Astrocyte of the spinal cord (primary cell): ENCODE results near the gene SCRN3.
A peak's percentile ranks its signal among the peaks of the same experiment; 100 is the strongest.
"Not testable (repeated sequence)": the region's sequence is repeated elsewhere in the genome, so short reads cannot be mapped to it uniquely, and the experiment has no call there.

Experiments used
- DNase-seq: peaks from one replicate; pipeline ENCODE4 v3.0.0; 2011; ENCODE audit warnings: low read depth, low spot score
- H3K4me3 ChIP-seq: 2 replicates; pipeline ENCODE4 v1.5.1; 2011; ENCODE audit warnings: low read depth, mild to moderate bottlenecking, low read length, moderate library complexity
- in situ Hi-C: cut with HindIII; loops from 2 replicates; pipeline ENCODE4 v1.10.0; 2017; ENCODE audit warnings: low sequenced_read_pairs
- TF ChIP-seq, protein P1 (sequence below): IDR thresholded peaks from 2 replicates; pipeline ENCODE4 v1.5.1; 2012; ENCODE audit warnings: low read depth, mild to moderate bottlenecking, low read length, inconsistent platforms

Gene SCRN3

DNA sequence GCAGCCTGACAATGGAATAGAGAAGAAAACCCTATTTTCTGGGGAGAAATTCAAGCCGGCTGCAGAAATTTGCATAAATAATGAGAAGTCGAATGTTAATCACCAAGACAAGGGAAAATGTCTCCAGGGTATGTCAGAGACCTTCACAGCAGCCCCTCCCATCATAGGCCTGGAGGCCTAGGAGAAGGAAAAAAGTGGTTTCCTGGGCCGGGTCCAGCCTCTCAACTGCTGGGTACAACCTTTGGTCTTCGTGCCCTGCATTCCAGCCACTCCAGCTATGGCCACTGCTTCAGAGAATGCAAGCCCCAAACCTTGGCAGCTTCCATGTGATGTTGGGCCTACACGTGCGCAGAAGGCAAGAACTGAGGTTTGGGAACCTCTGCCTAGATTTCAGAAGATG, 6.0 kb upstream of the SCRN3 start:
- TF ChIP-seq, protein P1, sequence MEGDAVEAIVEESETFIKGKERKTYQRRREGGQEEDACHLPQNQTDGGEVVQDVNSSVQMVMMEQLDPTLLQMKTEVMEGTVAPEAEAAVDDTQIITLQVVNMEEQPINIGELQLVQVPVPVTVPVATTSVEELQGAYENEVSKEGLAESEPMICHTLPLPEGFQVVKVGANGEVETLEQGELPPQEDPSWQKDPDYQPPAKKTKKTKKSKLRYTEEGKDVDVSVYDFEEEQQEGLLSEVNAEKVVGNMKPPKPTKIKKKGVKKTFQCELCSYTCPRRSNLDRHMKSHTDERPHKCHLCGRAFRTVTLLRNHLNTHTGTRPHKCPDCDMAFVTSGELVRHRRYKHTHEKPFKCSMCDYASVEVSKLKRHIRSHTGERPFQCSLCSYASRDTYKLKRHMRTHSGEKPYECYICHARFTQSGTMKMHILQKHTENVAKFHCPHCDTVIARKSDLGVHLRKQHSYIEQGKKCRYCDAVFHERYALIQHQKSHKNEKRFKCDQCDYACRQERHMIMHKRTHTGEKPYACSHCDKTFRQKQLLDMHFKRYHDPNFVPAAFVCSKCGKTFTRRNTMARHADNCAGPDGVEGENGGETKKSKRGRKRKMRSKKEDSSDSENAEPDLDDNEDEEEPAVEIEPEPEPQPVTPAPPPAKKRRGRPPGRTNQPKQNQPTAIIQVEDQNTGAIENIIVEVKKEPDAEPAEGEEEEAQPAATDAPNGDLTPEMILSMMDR: no peak
- no peak for DNase-seq
- in situ Hi-C loops: no loop called here
- no peak overlapping the region for H3K4me3 ChIP-seq

DNA sequence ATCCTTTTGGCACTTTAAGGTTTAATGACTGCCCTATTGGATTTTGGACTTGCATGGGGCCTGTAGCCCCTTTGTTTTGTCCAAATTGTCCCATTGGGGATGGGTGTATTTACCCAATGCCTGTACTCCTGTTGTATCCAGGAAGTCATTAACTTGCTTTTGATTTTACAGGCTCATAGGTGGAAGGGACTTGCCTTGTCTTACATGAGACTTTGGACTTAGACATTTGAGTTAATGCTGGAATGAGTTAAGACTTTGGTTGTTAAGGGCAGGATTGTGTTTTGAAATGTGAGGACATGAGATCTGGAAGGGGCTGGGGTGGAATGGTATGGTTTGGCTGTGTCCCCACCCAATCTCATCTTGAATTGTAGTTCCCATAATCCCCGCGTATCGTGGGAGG, 5.2 kb upstream of the SCRN3 start:
- DNase-seq, in situ Hi-C loops, H3K4me3 ChIP-seq: not testable (repeated sequence)

- DNase-seq: no peak
- H3K4me3 ChIP-seq: no peak overlapping the region
- TF ChIP-seq, protein P1: no peak
- in situ Hi-C loops: no loop called here
These were observed 2.8 kb upstream of the SCRN3 start for GRCh38 chr2:174392706-174393105.

DNA sequence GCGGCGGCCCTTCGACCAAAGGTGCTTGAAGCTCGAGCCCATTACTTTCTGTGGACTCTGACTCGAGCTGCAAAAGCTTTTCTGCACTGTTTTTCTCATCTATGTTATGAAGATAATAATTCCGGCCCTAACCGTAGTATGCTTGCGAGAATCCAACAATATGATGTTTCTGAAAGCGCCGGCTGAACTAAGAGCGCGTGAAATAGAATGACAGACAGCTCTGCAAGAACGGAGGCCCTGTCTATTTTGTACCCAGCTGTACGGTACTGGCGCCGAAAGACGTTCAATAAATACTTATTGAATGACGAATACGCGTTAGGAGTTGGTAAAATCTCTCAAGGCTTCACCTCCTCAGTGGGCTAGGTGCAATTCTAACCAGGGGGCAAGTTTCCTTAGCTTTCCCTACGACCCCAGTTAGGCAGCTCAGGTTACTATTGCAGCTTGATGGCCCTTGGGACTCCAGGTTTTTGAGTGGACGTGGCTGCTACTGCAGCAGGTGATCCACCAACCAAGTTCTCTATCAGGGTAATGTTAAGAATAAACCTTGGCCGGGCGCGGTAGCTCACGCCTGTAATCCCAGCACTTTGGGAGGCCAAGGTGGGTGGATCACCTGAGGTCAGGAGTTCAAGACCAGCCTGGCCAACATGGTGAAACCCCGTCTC, 570 bp downstream of the SCRN3 start:
- DNase-seq: no peak
- in situ Hi-C loops: no loop called here
- TF ChIP-seq, protein P1: no peak
- peak overlapping the region; percentile 92 for H3K4me3 ChIP-seq

GRCh38 chr2:174397773-174398172, 2.2 kb downstream of the SCRN3 start:
- in situ Hi-C loops: no loop called here
- H3K4me3 ChIP-seq: no peak overlapping the region
- DNase-seq: no peak
- TF ChIP-seq, protein P1: no peak

DNA sequence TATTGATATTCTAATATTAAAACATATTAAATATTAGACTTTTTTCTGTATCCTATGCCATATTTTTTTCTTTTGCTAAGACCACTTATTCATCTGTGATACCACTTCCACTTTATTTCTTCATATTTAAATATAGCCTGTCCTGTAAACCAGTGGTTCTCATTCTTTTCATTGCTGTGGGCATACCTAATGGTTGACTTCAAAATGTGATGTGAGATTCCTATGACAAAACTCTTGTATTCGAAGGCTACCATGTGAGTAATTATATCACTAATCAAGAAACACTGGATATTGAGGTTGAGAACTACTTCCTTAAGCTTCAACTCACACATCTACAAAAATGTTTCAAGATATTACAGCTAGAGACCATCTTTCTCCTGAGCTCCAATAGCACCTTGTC, 3.6 kb downstream of the SCRN3 start:
- DNase-seq: peak; percentile 2
- in situ Hi-C loops: no loop called here
- TF ChIP-seq, protein P1: no peak
- no peak overlapping the region for H3K4me3 ChIP-seq

DNA sequence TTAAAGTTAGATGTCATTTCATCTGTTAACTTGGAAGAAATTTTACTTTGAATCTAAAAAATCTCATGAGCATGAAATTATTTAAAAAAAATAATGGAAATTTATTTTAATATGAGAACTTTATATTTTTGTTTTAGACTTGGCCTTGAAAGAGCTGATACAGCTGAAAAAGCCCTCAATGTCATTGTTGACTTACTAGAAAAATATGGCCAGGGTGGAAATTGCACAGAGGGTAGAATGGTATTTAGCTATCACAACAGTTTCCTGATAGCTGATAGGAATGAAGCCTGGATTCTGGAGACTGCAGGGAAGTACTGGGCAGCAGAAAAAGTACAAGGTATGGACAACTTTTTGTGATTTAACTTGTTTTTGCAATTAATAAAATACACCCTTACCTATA, 5.3 kb downstream of the SCRN3 start:
- TF ChIP-seq, protein P1: no peak
- in situ Hi-C loops: no loop called here
- DNase-seq: no peak
- no peak overlapping the region for H3K4me3 ChIP-seq
